Measurements from ENCODE around the gene ZNF3.
A peak's percentile ranks its signal among the peaks of the same experiment; 100 is the strongest.

ZNF3 gene

DNA sequence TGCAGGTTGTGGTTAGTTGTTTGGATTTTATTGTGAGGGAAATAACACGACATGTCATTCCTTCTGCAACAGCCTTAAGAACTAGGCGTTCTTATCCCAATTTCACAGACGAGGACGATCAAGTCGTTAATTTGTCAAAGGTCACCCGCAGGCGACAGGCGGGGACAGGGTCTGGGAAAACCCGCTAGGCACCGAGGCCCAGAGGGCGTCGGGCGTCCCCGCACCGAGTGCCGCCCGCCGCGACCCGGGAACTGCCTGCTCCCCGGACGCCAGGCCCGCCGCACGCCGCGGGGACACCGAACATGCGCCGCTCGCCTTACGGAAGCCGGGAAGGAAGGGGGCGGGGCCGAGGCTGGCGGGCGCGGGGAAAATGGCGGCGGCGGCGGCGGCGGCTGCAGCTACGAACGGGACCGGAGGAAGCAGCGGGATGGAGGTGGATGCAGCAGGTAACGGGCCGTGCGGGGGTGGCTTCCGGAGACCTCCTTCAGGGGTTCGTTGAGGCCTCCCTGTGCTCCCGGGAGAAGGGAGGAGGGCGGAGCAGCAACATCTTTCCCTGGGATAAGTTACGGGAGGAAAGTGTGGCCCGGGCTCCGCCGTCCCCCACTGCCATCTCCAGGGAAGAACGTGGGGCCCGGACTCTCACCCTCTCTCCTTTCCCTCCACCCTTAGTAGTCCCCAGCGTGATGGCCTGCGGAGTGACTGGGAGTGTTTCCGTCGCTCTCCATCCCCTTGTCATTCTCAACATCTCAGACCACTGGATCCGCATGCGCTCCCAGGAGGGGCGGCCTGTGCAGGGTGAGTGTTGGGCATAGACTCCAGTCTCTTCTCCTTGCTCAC is 7.3 kb upstream of the ZNF3 start, which contains the start of gene COPS6:
TSS of gene COPS6 (plus strand) at position 349 of the 837 bp plus-strand sequence. CDS start at position 371, 22 bp downstream.
- DNase-seq (ENCODE audit: low read depth): peak; percentile 80

DNA sequence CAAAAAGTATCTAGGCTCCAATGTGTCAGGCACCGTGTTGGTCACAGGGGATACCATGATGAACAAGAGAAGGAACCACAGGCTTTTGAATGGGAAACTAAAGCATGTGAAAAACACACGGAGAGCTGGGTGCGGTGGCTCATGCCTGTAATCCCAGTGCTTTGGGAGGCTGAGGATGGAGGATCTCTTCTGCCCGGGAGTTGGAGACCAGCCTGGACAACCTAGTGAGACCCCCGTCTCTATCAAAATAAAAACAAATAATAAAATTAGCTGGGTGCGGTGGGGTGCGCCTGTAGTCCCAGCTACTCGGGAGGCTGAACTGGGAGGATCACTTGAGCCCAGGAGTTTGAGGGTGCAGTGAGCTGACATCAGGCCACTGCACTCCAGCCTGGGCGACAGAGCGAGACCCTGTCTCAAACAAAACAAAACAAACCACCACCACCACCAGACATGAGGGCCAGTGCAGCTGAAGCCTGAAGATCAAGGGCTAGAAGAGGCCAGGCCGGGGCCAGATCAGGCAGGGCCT is 6.6 kb upstream of the ZNF3 start:
- no peak for DNase-seq (ENCODE audit: low read depth)

DNA sequence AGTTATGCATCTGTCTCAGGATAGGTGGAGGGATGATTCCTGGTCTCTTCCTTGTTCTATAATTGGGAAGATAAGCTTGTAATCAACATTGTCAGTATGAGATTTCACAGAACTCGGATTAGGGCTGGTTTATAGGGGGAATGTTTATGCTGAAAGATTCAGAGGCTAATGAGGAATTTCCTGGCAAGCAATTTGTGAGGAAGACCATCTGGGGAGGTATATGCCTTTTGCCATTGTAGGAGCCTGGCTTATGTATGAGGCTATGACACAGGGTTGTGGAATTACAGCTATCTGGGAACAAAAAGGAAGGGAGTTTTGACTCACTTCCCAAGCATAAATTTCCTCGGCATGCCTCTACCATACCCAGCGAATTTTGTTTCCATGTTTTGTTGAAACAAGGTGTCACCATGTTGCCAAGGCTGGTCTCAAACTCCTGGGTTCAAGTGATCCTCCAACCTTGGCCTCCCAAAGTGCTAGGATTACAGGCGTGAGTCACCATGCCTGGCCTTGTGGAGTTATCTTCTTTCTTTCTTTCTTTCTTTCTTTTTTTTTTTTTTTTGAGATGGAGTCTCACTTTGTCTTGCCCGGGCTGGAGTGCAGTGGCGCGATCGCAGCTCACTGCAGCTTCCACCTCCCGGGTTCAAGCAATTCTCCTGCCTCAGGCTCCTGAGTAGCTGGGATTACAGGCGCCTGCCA is 5.7 kb upstream of the ZNF3 start:
- no peak for DNase-seq (ENCODE audit: low read depth)

DNA sequence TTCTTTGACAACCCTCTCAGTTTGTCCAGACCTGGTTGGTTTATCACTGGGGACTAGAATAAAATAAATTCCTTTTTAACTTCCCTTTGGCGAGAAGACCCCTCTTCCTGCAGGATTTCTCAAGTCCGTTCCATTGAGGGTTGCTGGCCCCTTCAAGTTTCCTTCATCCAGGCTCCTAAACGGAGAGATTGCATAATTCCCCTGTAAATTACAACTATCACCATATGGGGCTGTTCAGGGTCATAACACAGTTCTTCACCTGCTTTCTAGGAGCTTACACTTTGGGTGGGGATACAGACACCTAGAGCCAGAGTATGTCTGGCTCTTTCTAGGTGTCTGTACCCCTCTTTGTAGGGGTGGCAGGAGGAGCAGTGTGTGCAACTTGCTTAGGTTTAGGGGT is 4.0 kb upstream of the ZNF3 start:
- no peak for DNase-seq (ENCODE audit: low read depth)

DNA sequence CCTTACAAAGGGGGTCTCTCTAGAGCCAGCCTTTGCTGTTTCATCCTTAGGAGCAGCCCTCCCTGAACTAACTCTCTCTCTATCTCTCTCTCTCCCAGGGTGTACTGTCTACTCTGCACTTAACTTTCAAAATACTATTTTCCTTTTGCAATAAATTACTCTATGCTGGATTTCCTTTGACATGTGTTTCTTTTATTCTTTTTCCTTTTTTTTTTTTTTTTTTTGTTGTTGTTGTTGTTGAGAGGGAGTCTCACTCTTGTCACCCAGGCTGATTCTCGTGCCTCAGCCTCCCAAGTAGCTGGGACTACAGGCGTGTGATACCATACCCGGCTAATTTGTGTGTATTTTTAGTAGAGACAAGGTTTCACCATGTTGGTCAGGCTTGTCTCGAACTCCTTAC is 1.5 kb upstream of the ZNF3 start:
- no peak for DNase-seq (ENCODE audit: low read depth)

DNA sequence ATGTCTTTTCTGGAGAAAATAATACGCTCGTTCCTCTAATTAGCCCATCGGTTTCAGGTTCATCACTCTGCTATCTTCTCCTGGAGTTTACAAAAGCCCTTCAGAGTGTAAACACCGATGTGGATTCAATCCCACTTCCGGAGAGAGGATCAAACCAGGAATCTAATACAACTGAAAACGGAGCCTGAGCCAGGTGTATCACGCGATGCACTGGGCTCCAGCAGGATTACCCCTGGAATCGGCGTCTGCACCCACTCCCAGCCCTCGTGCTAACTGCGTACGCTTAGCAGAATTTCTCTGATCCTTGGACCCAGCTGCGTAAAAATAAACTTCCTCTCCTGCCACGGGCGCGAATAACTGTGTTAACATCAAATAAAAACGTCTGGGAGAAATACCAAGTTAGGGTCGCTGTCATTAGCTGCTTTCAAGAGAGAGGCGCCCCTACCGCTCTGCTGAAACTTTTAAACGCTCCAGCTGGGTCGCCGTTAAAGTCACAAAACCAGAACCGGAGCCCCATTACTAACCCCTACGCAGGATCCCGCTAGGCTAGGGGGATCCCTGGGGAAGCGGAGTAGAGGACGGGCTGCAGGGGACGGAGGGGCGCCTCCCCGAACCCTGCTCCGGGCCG is 502 bp downstream of the ZNF3 start:
- DNase-seq (ENCODE audit: low read depth): no peak

DNA sequence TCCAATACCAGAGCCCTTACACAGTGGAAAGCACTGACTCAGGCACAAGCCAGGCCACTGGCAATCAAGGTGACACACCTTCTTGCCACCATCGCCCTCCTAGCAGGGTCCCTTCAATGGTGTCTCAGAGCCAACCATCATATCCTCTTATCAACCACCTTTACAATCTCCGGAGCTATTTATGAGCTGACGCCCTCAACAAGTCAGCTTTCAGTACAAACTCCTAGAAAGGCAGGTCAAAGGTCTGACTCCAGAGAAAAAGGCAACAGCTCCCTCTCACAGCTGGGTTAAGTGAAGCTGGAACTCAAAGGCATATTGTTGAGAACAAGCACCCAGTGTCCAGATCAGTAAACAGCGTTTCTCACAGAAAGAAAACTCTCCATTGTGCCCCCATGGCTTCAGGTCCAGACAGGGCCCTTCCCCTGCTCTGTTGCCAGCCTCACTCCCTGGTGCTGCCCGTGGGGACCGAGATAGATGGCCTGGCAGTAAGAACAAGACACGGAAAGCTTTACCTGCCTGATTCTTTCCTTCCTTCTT is 2.4 kb downstream of the ZNF3 start:
- no peak for DNase-seq (ENCODE audit: low read depth)

DNA sequence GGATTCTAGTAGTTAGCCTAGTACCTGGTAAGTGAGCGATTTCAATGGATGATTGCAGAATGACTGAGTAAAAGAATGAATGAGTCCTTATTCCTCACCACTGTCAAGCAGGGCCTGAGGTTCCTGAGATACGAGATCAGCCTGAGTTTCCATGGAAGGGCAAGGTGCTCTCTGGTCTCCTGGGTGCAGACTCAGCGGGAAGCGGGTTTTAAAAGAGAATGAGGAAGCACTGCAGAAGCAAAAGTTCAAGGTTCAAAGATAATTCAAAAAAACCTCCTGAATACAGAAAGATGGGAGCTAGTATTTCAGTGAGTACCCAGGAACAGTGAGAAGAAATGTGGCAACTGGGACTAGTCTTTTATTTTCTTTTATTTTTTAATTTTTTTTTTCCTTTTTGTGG is 4.3 kb downstream of the ZNF3 start:
- DNase-seq (ENCODE audit: low read depth): no peak

DNA sequence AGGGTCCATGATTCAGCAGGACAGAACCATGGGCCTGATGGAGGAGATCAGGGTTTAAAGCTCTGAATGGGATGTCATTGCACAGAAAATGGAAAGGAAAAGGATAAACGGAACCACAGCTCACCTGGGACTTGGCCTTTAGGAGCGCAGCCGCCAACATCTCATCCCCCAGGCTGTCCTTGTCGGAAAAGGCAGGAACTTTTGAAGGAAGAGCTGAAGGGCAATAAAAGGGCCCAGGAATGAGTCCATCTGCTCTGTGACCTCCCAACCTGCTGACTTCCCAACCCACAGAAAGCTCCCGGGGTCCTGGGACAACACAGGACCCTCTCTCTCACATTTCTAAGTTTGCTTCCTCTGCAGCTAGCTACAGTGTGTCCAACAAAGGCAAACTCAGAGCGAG is 6.1 kb downstream of the ZNF3 start:
- DNase-seq (ENCODE audit: low read depth): no peak

DNA sequence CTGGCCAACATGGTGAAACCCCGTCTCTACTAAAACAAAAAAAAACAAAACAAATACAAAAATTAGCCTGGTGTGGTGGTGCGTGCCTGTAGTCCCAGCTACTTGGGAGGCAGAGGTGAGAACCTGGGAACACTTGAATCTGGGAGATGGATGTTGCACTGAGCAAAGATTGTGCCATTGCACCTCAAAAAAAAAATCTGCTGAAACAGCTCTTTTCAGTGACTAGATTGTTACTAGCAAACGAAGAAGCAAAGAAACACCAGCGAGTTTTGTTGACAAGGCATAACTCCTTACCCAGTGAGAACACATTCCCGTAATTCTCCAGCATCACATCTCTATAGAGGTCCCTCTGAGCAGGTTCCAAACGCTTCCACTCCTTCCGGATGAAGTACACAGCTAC is 6.7 kb downstream of the ZNF3 start:
- DNase-seq (ENCODE audit: low read depth): no peak

DNA sequence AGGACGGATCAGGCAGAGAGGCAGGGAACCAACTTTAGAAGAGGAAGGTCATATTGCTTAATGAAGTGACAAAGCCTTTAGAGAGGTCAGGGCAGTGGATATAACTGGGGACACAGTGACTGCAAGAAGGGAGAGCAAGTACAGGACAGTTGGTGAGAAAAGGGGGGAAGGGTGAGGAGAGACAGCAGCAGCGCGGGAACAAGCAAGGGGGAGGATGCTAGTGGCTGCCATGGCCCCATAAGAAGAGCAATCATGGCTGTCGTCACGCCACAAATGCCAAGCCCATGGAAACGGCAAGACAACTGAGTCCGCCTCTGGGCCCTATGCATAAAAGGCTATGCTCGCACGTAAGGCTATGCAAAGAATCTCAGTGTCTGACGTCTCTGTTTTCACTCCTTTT is 9.1 kb downstream of the ZNF3 start:
- DNase-seq (ENCODE audit: low read depth): no peak

DNA sequence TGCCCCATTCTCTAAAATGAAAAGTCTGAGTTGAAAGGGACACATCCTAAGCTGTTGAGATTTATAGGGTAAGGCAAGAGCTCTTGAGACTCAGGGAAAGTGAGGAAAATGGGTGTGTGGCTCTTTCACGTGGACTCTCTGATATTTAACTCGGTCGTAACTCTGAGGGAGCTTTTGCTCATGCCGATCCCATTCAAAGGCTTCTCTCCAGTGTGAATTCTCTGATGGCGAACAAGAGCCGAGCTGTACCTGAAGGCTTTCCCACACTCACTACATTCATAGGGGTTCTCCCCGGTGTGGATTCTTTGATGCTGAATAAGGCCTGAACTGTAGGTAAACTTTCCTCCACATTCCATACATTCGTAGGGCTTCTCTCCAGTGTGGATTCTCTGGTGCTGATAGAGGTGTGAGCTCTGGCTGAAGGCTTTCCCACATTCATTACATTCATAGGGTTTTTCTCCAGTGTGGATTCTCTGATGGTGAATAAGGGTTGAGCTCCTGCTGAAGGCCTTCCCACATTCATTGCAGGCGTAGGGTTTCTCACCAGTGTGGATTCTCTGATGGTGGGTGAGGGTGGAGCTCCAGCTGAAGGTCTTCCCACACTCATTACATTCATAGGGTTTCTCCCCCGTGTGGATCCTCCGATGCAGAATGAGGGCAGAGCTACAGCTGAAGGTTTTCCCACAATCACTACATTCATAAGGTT is 10.4 kb downstream of the ZNF3 start:
- no peak for DNase-seq (ENCODE audit: low read depth)

DNA sequence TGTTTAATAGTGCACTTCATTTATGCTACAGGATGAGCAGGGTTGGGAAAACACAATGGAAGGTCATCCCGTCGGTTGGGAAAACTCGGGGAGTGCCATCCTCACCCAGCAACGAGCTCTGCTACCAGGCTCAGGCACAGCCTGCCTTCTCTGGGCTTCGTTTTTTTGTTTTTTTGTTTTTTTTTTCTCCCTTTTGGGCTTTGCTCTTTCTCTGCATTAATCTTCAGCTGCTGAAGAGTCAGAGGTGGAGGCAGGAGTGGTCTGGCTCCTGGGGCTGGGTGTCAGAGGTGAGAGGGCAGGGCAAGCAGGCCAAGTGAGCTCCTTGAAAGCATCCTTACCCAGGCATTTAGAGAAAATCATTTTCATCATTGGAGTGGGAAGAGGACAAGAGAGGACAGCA is 11.5 kb downstream of the ZNF3 start:
- DNase-seq (ENCODE audit: low read depth): no peak

DNA sequence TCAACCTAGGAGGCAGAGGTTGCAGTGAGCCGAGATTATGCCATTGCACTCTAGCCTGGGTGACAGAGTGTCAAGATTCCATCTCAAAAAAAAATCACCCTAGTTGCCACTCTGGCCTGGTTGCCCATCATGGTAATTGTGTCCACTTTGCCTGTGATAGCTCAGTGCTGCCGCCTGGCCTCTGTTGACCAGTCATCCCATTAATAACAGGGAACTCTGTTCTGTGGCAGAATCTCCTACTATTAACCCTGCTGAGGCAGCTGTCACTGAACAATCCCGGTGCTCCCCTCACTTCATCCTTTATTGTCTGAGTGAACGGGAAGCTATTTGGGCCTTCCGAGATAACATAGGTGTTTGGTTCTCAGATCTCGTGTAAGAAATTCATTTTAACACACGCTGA is 14.6 kb downstream of the ZNF3 start:
- DNase-seq (ENCODE audit: low read depth): no peak

DNA sequence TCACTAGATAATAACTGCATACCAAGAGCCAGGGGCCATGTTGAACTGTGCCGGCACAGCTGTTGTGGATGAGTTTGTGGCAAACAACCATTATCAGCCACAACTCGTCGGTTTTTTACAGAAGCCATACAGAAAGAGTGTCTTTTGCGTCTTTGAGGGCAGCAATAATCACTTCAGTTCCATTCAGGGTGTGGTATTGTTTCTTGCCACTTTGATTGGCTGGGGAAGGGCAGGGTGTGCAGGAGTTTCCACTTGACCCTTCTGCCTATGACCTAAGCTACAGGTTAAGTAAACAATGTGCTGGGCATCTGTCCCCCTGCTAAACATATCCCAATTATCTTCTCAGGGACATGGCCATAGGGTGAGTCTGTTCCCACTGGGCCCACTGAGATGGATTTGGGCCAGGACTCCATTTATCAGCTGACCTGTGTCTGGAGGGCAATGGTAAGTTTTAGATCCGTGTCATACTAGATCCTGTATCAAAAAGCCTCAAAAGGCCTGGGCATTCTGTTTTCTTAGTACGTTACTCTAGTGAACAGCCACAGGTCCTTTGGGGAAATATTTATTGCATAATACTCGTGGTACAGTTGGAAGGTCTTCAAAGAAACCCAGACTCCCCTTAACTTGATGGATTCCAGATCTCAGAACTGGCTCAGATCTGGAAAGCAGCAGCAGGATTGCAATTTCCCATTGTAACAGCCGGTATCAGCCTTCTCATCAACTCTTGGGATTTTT is 15.9 kb downstream of the ZNF3 start:
- DNase-seq (ENCODE audit: low read depth): no peak

DNA sequence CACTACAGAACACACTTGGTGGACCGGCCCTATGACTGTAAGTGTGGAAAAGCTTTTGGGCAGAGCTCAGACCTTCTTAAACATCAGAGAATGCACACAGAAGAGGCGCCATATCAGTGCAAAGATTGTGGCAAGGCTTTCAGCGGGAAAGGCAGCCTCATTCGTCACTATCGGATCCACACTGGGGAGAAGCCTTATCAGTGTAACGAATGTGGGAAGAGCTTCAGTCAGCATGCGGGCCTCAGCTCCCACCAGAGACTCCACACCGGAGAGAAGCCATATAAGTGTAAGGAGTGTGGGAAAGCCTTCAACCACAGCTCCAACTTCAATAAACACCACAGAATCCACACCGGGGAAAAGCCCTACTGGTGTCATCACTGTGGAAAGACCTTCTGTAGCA is 17.4 kb downstream of the ZNF3 start:
- DNase-seq (ENCODE audit: low read depth): no peak

DNA sequence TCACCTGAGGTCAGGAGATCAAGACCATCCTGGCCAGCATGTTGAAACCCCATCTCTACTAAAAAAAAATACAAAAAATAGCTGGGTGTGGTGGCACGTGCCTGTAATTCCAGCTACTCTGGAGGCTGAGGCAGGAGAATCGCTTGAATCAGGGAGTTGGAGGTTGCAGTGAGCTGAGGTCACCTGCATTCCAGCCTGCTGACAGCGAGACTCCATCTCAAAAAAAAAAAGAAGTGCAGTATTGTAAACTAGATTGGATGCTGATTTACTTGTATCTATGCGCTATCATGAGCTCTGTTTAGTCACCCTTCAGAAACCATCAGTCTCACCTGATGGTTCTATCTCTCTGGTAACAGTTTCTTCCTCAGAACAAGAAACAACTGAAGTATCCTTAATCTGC is 18.1 kb downstream of the ZNF3 start:
- DNase-seq (ENCODE audit: low read depth): no peak

DNA sequence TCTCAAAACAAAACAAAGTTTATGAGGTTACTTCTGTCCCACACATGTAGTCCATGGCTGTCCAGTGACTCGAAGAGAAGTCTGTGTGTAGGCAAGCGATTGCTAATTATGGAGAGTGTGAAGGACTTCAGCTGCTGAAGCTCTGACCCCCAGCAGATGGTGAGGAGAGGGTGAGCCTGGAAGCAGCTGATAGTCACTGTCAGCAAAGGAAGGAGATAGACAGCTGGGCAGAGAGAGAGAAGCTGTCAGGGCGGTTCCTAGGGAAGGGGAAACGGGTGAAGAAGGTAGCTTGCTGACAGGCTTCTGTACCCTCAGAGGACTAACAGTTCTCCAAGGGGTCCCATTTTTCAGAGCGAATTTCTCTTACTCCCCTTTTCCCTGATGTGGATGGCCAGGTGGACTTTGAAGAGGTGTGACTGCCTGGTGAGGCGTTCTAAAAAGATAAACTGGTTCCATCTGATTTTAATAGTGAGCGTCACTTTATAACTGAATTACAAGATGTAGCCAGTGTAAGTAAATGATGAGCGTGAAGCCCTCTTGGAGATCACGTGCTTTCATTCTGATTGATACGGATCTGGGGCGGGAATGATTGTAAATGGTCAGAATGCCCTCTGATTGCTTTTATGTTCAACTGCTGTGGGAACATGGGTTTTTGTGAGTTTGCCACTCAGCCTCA is 19.9 kb downstream of the ZNF3 start:
- no peak for DNase-seq (ENCODE audit: low read depth)

DNA sequence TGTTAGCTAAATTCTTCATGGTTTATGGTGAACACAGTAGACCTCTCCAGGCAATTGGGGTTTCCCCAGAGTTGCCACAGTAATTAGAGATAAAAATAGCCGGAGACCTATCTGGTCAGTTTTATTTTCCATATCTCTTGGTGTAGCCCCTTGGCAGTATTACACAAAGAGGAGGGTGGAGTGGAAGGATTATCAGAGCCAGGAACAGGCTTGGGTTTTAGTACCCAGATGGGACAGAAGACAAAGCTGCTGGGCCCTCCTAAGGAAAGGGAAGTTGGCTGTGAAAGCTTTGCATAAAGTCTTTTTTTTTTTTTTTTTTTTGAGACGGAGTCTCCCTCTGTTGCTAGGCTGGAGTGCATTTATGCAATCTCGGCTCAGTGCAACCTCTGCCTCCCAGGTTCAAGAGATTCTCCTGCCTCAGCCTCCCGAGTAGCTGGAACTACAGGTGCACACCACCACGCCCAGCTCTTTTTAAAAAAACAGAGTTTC is 22.2 kb downstream of the ZNF3 start:
- DNase-seq (ENCODE audit: low read depth): no peak

DNA sequence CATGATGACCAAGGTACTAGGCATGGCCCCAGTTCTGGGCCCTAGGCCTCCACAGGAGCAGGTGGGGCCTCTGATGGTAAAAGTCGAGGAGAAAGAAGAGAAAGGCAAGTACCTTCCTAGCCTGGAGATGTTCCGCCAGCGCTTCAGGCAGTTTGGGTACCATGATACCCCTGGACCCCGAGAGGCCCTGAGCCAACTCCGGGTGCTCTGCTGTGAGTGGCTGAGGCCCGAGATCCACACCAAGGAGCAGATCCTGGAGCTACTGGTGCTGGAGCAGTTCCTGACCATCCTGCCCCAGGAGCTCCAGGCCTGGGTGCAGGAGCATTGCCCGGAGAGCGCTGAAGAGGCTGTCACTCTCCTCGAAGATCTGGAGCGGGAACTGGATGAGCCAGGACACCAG is 24.5 kb downstream of the ZNF3 start:
- no peak for DNase-seq (ENCODE audit: low read depth)

DNA sequence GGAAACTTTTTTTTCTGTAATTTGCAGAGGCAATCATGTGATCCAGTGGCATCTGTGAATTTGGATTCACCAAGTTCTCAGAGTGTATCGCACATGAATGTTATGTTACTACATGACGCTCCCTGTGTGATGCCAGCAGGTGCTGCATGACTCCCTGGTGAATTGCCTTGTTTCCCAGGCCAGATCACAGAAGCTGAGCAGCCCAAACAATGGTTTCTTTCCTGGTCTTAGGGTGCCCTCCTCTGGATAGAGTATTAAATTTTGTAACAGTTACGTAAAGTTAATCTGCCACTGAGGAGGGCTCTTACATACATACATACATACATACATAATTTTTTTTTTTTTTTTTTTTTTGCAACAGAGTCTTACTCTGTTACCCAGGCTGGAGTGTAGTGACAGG is 28.3 kb downstream of the ZNF3 start:
- DNase-seq (ENCODE audit: low read depth): no peak
